GM12891 (cell line): ENCODE measurements around the gene TRPC6.

Source experiments
- POLR2A ChIP-seq: IDR thresholded peaks from 2 replicates; pipeline ENCODE4 v1.6.1; 2011; ENCODE audit warnings: low read depth, low read length, control low read depth
- TAF1 ChIP-seq: IDR thresholded peaks from 2 replicates; pipeline ENCODE4 v1.6.1; 2011; ENCODE audit warnings: low read depth, low read length, control low read depth

GRCh38 chr11:101617735-101618332 is 34.0 kb upstream of the TRPC6 start:
- TF ChIP-seq POLR2A (no peak), TAF1 (no peak)
